GM13977 (cell line): ENCODE data around the gene ARG1.

Experiments used
- DNase-seq: peaks from one replicate; pipeline ENCODE4 v3.0.0; 2012; ENCODE audit warnings: low spot score
- CTCF ChIP-seq: IDR thresholded peaks from 2 replicates; pipeline ENCODE4 v1.5.1; 2012; ENCODE audit warnings: mild to moderate bottlenecking, control low read depth; ENCODE audit not compliant: insufficient read depth; ENCODE audit errors: extremely low read depth, missing control alignments
- in situ Hi-C: fragments of 300-500 bp; cut with MboI; formaldehyde crosslinking; loops from one replicate; pipeline ENCODE4 v1.12.0; 2022; ENCODE audit warnings: low sequenced_read_pairs, low pct_unique_long_range_greater_than_20kb, mixed read lengths, inconsistent platforms; ENCODE audit not compliant: unreplicated experiment

ARG1 gene

GRCh38 chr6:131575834-131576478, 2.9 kb downstream of the ARG1 start:
- DNase-seq: no peak
- in situ Hi-C loops: no loop called here
- no peak for TF ChIP-seq CTCF

GRCh38 chr6:131581523-131581922, 8.5 kb downstream of the ARG1 start:
- in situ Hi-C loops: no loop called here
- DNase-seq: no peak
- TF ChIP-seq CTCF: no peak

GRCh38 chr6:131586543-131586942, 13.5 kb downstream of the ARG1 start:
- in situ Hi-C loops: no loop called here
- no peak for TF ChIP-seq CTCF
- no peak for DNase-seq

- in situ Hi-C loops: no loop called here
- DNase-seq: no peak
- TF ChIP-seq CTCF: no peak
Observed at GRCh38 chr6:131587909-131588308, 14.9 kb downstream of the ARG1 start.

GRCh38 chr6:131588643-131589042, 15.6 kb downstream of the ARG1 start:
- in situ Hi-C loops: no loop called here
- no peak for DNase-seq
- no peak for TF ChIP-seq CTCF

- no peak for TF ChIP-seq CTCF
- in situ Hi-C loops: no loop called here
- DNase-seq: no peak
Observed at GRCh38 chr6:131592935-131593334, 19.9 kb downstream of the ARG1 start.
